Fibroblast of pulmonary artery (primary cell): ENCODE results near the gene SYT7.

Experiments used
- DNase-seq: peaks from one replicate; pipeline ENCODE4 v3.0.0-alpha.2; 2010; ENCODE audit warnings: low read depth
- H3K4me3 ChIP-seq: replicated peaks from 2 replicates; pipeline ENCODE4 v1.5.1; 2011; ENCODE audit warnings: low read depth, mild to moderate bottlenecking, control low read depth, low read length, moderate library complexity
- CTCF ChIP-seq: IDR thresholded peaks from 2 replicates; pipeline ENCODE4 v1.5.1; 2011; ENCODE audit warnings: mild to moderate bottlenecking, control low read depth, low read length, inconsistent platforms; ENCODE audit errors: missing control alignments

Gene SYT7

GRCh38 chr11:61542705-61543104 lies 38.2 kb downstream of the SYT7 start:
- no peak for TF ChIP-seq CTCF
- no peak for DNase-seq
- no peak overlapping the region for H3K4me3 ChIP-seq

- DNase-seq, result no peak
- TF ChIP-seq CTCF, result no peak
- H3K4me3 ChIP-seq, result no peak overlapping the region
These were observed 38.8 kb downstream of the SYT7 start for GRCh38 chr11:61542024-61542461.

- no peak for DNase-seq
- TF ChIP-seq CTCF, result no peak
- H3K4me3 ChIP-seq, result no peak overlapping the region
These were observed 39.3 kb downstream of the SYT7 start for GRCh38 chr11:61541598-61541997.

GRCh38 chr11:61540528-61540927 lies 40.3 kb downstream of the SYT7 start:
- DNase-seq, result no peak
- no peak for TF ChIP-seq CTCF
- H3K4me3 ChIP-seq, result no peak overlapping the region

DNA sequence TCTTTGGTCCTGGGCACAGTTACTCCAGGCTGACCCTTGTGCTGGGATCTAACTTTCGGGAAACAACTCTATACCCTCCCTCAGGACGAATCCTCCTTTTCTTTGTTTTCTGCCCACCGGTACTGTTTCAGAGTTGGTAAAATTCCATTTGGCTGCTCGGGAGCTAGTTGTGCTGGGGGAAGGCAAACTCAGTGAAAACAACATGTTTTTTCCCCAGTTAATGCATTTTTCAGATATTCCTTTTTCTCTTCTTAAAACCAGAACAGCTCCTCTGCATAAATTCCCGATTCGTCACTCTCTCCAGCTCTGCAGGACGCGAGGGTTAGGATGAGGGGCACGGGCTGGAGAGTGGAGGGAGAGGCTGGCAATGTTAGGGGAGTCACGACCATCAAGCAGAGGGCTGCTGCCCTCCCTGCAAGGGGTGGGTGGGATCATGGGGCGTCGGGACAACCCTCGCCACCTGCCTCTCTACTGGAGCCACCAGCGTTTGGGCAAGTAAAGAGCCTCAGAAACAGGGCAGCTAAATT lies 41.0 kb downstream of the SYT7 start:
- DNase-seq, result no peak
- no peak for TF ChIP-seq CTCF
- H3K4me3 ChIP-seq, result no peak overlapping the region

- no peak for TF ChIP-seq CTCF
- no peak for DNase-seq
- H3K4me3 ChIP-seq, result no peak overlapping the region
These were observed 41.9 kb downstream of the SYT7 start for GRCh38 chr11:61539006-61539405.

DNA sequence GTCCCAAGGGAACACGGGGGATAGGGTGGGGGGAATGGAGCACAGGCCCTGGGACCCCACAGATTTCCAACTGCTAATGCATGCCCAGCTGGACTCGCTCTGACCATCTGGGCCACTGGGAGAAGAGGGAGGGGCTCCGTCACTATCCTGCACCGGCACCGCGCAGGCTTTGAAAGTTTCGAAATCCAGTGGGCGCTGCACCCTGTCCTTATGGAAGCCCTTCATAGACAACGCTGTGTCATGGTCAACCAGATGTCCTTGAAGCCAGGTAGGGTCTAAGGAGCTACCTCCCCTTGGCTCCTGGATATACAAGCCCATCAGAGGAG lies 42.3 kb downstream of the SYT7 start:
- no peak for TF ChIP-seq CTCF
- no peak for DNase-seq
- H3K4me3 ChIP-seq, result no peak overlapping the region
